Ramos (cell line): ENCODE results near the gene AOPEP.

Source experiments
- in situ Hi-C: fragments of 300-500 bp; cut with MboI; formaldehyde crosslinking; loops from one replicate; pipeline ENCODE4 v1.14.3; 2022; ENCODE audit warnings: low sequenced_read_pairs; ENCODE audit not compliant: unreplicated experiment

AOPEP gene

GRCh38 chr9:95080961-95081647 is 354.6 kb downstream of the AOPEP start:
- in situ Hi-C loops = no loop called here

DNA sequence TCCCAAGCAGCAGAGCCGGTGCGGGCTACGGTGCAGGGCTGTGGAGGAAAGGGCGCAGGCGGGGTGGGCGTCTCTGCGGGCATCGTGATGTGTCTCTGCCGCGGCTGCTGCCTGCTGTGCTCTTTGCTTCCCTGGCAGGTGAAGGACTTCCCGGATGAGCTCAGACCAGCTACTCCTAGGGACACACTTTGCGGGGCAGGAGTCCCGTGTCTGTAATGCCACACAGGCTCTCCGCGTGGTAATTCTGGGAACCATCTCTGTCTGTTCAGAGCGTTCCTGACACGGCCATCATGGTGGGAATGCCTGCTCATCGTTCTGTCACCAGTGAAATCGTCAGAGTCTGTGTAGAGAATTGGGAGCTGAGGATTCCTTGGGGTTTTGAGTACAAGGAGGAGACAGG is 355.5 kb downstream of the AOPEP start:
- in situ Hi-C loops = no loop called here

DNA sequence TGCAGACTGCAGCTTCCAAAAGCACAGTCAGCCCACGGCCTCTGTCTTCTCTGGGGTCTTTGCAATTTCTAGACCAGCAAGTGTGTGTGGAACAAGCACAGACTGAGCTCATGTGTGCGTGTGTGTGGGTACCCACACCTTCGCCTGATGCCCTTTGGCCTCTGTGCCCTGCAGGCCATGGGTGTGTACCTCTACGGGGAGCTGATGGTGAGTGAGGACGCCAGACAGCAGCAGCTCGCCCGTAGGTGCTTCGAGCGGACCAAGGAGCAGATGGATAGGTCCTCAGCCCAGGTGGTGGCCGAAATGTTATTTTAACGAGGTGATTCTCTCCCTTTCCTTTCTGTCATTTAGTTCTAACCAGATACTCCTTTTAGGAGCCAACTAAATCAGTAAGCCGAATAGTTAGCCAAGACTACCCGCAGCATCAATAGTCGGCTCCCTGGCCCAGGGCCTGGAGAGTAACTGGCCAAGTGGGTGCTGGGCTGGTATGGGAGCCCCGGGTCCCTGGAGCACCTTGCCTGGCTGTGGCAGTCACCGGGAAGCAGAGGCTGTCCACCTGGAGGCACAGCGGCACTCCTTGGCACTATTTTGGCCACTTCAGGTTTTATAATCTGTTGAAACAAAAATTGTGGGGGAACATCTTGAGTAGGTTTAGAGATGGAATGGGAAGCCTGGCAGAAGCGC is 356.0 kb downstream of the AOPEP start:
- in situ Hi-C loops = no loop called here

DNA sequence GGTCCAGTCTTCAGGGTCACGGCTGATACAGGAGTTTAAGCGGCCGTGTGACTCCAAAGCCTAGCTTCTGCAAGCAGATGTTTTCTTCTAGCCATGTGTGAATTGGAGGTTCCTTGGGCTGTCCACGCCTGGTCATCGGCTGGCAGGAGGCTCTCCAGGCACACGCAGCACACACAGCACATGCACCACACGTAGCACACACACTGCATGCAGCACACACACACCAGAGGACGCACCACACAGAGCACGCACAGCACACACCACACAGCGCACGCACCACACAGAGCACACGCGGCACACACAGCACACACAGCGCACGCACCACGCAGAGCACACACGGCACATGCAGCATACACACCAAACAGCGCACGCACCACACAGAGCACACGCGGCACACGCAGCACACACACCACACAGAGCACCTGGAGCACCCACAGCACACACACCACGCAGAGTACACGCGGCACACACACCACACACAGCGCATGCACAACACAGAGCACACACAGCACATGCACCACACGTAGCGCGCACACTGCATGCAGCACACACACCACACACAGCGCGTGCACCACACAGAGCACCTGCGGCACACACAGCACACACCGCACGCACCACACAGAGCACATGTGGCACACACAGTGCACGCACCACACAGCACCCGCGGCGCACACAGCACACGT is 356.7 kb downstream of the AOPEP start:
- in situ Hi-C loops = no loop called here

- in situ Hi-C loops = no loop called here
Observed at GRCh38 chr9:95084254-95084934, 357.9 kb downstream of the AOPEP start.

- in situ Hi-C loops = no loop called here
Observed at GRCh38 chr9:95085036-95085770, 358.7 kb downstream of the AOPEP start.

DNA sequence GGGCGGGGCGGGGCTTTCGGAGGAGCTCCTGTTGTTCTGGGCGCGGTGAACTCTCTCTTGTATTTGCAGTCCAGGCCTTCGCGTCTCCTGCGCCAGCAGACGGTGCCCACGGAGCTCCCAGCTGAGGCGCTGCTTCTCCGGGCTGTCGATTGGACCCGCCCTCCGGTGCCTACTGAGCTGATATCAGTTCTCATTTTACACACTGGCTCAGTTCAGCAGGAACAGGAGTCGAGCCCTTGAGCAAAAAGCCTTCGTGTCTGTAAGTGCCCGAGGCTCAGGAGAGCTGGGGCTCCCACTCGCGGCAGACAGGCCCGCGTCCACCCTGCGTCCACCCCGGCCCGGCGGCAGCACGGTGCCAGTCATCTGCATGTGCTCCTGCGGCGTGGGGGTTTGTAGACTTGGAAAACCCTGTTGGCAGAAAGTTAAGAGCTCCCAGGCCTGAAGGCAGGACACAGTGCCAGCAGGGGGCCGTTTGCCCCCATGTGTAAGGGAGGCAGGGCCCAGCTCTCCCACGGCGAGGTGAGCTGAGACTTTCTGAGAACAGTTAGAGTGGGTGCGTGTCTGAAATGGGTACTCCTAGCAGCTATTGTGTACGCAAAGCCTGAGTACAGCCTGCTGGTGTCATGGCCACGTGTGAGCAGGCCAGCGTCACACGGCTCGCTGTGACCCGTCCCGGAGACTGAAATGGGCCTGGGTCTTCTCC is 359.5 kb downstream of the AOPEP start:
- in situ Hi-C loops = no loop called here

GRCh38 chr9:95086564-95086955 is 360.1 kb downstream of the AOPEP start:
- in situ Hi-C loops = no loop called here

DNA sequence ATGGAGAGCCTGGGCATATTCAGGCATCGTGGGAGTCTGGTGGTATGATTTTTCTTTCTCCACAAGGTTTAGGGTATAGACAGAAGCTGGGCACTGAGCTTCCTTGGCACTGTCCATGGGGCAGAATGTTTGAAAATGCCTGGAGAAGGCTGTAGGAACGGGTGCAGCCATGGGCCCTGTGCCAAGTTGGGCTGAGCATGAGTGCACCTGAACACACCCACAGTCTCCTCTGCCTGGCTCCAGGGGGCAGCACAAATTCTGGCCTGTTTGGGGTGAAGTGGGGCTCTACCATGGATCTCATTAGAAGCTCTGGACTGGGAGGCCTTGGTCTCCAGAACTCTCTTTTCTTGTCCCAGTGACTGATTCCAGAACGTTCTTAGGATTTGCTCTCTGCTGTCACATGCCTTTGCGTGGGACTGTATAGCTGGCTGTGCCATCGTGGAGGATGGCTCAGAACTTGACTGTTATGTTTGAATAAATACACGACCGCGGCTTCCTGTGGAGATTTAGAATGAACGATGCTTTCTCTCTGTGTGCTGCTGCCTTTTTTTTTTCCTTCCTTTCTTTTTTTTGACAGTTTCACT is 361.3 kb downstream of the AOPEP start:
- in situ Hi-C loops = no loop called here

DNA sequence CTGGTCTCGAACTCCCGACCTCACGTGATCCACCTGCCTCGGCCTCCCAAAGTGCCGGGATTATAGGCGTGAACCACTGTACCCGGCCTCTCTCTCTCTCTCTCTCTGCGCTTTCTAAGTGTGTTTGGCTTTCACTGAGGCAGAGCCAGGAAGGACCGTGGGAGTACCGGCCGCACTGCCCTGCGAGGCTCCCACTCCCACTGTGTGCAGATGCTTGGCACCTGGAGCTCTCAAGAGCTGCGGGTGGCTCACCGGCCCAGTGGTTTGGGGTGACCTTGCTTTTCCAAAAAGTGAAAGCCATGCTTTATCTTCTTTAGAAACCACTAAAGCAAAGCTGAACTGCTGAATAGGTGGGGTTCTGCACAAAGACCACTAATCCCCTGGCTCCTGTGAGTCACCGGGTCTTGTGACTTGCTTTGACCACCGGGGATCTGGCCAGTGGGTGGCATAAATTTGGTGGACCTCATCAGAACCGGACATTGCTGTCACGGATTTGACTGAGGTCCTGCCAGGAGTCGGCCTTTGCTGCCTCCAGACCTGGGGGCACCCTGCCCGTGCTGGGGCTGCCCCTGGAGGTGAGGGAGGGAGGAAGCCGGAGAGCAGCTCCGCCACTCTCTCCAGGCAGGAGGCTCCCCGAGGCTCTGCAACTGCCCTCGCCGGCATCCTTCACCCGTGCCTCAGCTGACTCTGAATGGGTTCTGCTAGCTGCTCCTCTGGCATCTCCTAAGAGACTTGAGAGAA is 362.1 kb downstream of the AOPEP start:
- in situ Hi-C loops = no loop called here

DNA sequence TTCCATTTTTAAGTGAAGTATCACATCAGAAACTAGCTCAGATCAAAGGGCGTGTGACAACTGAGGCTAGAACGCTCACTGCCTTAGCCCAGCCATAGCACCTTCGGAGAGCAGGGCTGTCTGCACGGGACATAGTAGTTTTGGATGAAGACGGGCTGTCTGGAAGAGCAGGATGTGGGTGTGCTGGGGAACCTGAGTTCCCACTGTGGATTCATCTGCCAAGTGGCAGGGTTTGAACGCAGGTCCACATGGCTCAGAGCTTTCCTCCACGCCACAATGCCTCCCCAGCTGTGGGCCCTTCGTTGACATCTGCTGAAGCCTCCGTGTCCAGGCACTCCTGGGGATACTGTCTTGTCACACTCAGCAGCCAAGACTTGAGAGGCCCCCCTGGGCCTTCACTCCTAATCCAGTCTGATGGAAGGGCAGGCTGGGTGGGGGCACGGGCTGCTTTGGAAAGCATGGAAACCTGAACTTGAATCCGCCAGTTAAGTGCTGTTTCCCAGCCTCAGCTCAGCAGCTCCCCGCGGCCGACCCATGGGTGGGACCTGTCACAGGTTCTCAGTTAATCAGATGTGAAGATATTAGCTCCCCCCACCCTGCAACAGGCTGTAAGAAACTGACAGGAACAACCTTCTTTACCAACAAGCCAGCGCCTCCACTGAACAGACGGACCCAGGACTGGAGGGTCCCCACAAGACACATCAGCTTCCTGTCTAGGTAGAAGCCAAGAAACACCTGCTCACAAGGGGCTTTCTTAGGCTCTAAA is 362.9 kb downstream of the AOPEP start:
- in situ Hi-C loops = no loop called here

GRCh38 chr9:95090023-95090791 is 363.7 kb downstream of the AOPEP start:
- in situ Hi-C loops = no loop called here

- in situ Hi-C loops = no loop called here
Observed at GRCh38 chr9:95090871-95091577, 364.5 kb downstream of the AOPEP start.

DNA sequence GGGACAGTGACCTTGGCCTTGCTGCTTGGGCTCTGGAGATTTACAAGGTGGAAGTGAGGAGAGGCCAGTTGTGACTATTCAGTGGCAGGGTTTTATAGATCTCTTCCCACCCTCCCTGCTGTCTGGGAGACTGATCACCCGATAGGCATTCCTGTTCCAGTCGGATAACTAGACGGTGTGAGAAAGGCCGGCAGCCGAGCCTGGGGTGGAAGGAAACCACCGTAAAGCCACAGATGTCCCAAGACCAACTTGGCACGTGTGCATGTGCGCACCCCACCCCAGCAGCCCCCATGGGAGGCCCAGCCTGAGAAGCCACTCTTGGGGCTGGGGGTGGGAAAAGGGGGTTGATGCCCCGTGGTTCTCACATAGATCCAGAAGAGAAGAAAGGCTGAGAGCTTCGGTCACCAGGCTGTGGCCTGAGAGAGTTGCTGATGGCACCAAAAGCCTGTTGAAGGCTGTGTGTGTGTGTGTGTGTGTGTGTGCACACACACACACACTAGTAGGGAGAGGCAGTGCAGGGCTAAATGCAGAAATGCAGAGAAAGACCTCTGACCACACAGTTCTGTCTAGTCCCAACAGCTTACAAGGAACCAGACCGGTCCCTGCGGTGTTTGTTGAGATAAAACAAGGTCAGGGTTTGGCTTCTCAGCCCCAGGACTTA is 365.2 kb downstream of the AOPEP start:
- in situ Hi-C loops = no loop called here

- in situ Hi-C loops = no loop called here
Observed at GRCh38 chr9:95092262-95093072, 366.0 kb downstream of the AOPEP start.
